SU-DHL-6 (cell line): ENCODE measurements around the gene CDK5RAP2.

Source experiments
- H2AFZ ChIP-seq: fragments of 200-600 bp; sonication (generic); 2 replicates; pipeline ENCODE4 v1.6.1; 2014; ENCODE audit warnings: low read depth, mild to moderate bottlenecking, moderate library complexity, mixed read lengths, antibody characterized with exemption, low read length; ENCODE audit not compliant: severe bottlenecking
- H3F3A ChIP-seq: fragments of 200-600 bp; shearing (Covaris generic); 2 replicates; pipeline ENCODE4 v1.6.0; 2016; ENCODE audit warnings: antibody characterized with exemption, mild to moderate bottlenecking; ENCODE audit not compliant: insufficient read depth
- H3K27ac ChIP-seq: fragments of 200-600 bp; sonication (generic); 2 replicates; pipeline ENCODE4 v1.5.1; 2016; ENCODE audit warnings: low read depth, mild to moderate bottlenecking, low read length, moderate library complexity, mixed read lengths
- H3K27me3 ChIP-seq: fragments of 200-600 bp; sonication (generic), shearing (Covaris generic); 2 replicates; pipeline ENCODE4 v1.6.0; 2014; ENCODE audit warnings: mild to moderate bottlenecking, low read length
- H3K36me3 ChIP-seq: fragments of 200-600 bp; sonication (generic); 2 replicates; pipeline ENCODE4 v1.6.1; 2014; ENCODE audit warnings: mild to moderate bottlenecking, low read length, mixed read lengths
- H3K4me2 ChIP-seq: fragments of 300-600, 200-600 bp; shearing (Covaris generic), sonication (generic); 2 replicates; pipeline ENCODE4 v1.6.0; 2014; ENCODE audit warnings: low read length, low read depth, mild to moderate bottlenecking; ENCODE audit not compliant: poor library complexity, severe bottlenecking
- H3K4me3 ChIP-seq: fragments of 200-600 bp; sonication (generic); 2 replicates; pipeline ENCODE4 v1.5.1; 2014; ENCODE audit warnings: antibody characterized with exemption, low read length, mild to moderate bottlenecking, mixed read lengths; ENCODE audit not compliant: insufficient read depth, poor library complexity, severe bottlenecking
- H3K79me2 ChIP-seq: fragments of 200-600 bp; sonication (generic); 2 replicates; pipeline ENCODE4 v1.6.1; 2014; ENCODE audit warnings: mild to moderate bottlenecking, low read length, moderate library complexity; ENCODE audit not compliant: insufficient read depth
- H3K9ac ChIP-seq: fragments of 200-600 bp; sonication (generic); 2 replicates; pipeline ENCODE4 v1.7.0; 2014; ENCODE audit warnings: mild to moderate bottlenecking, low read length
- H3K9me2 ChIP-seq: fragments of 200-600 bp; sonication (generic); replicated peaks from 2 replicates; pipeline ENCODE4 v1.6.1; 2014; ENCODE audit warnings: low read length; ENCODE audit not compliant: insufficient read depth
- H3K9me3 ChIP-seq: fragments of 200-600 bp; sonication (generic); 2 replicates; pipeline ENCODE4 v1.6.1; 2014; ENCODE audit warnings: low read length, mixed read lengths; ENCODE audit not compliant: insufficient read depth
- H4K20me1 ChIP-seq: fragments of 200-600 bp; sonication (generic); 2 replicates; pipeline ENCODE4 v1.6.1; 2014; ENCODE audit warnings: low read depth, mild to moderate bottlenecking, antibody characterized with exemption, low read length, moderate library complexity, mixed read lengths
- CTCF ChIP-seq: fragments of 200-600 bp; sonication (generic); IDR thresholded peaks from one replicate; pipeline ENCODE4 v1.5.1; 2017; ENCODE audit warnings: antibody characterized with exemption, mild to moderate bottlenecking, low read length, moderate library complexity; ENCODE audit not compliant: insufficient read depth, poor library complexity, severe bottlenecking
- EZH2phosphoT487 ChIP-seq: fragments of 200-600 bp; sonication (generic), shearing (Covaris generic); conservative IDR thresholded peaks from 2 replicates; pipeline ENCODE4 v1.6.1; 2018; ENCODE audit warnings: mild to moderate bottlenecking, antibody characterized with exemption, low read length, moderate library complexity, mixed read lengths

Gene CDK5RAP2

GRCh38 chr9:120394058-120394669 lies 185.8 kb downstream of the CDK5RAP2 start:
- Histone ChIP-seq H3K27ac (no peak overlapping the region), H3K27me3 (no peaks in the 10 kb centered on the region), H4K20me1 (no peaks in the 10 kb centered on the region), H3F3A (no peaks in the 10 kb centered on the region), H2AFZ (no peak overlapping the region), H3K79me2 (no peaks in the 10 kb centered on the region), H3K36me3 (peaks cover 19% of the 10 kb centered on the region; the same call in 1 of the 2 replicates), H3K9me2 (no peaks in the 10 kb centered on the region), H3K4me3 (no peak overlapping the region), H3K9ac (no peak overlapping the region), H3K9me3 (no peaks in the 10 kb centered on the region), H3K4me2 (no peak overlapping the region)
- TF ChIP-seq EZH2phosphoT487 (no peak), CTCF (no peak)

- Histone ChIP-seq H3K9ac (no peak overlapping the region), H3K4me3 (no peak overlapping the region), H3K9me3 (no peaks in the 10 kb centered on the region), H2AFZ (no peak overlapping the region), H3F3A (no peaks in the 10 kb centered on the region), H3K27me3 (no peaks in the 10 kb centered on the region), H3K79me2 (no peaks in the 10 kb centered on the region), H3K9me2 (no peaks in the 10 kb centered on the region), H4K20me1 (no peaks in the 10 kb centered on the region), H3K36me3 (peaks cover 15% of the 10 kb centered on the region; the same call in 1 of the 2 replicates), H3K4me2 (no peak overlapping the region), H3K27ac (no peak overlapping the region)
- no peak for TF ChIP-seq EZH2phosphoT487
- no peak for TF ChIP-seq CTCF
These were observed 186.4 kb downstream of the CDK5RAP2 start for GRCh38 chr9:120393386-120394057.

DNA sequence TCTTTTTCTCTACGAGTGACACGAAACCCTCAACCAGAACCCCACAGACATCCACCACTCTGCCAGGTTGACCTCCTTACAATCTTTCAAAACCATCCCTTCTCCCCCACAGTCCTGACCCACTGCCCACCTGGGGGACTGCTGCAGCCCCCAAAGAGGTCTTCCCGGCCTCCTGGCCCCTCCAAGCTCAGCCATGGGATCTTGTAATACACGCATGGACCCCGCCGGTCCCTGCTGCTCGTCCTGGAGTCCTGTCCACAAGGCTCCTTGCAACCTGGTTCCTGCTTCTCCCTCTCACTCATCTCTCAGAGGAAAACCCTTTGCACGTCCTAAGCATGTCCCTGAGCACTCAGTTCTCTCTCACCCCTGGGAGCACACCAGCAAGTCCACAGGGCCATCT lies 187.3 kb downstream of the CDK5RAP2 start:
- no peak for TF ChIP-seq EZH2phosphoT487
- TF ChIP-seq CTCF = no peak
- no peak overlapping the region for H3K4me2 ChIP-seq

More for the DNA sequence above, 187.3 kb downstream of the CDK5RAP2 start:
- no peak overlapping the region for H3K9ac ChIP-seq
- no peaks in the 10 kb centered on the region for H3K27me3 ChIP-seq
- no peaks in the 10 kb centered on the region for H3K9me2 ChIP-seq
- no peak overlapping the region for H2AFZ ChIP-seq
- H3F3A ChIP-seq = no peaks in the 10 kb centered on the region
- no peak overlapping the region for H3K4me3 ChIP-seq
- H3K79me2 ChIP-seq = no peaks in the 10 kb centered on the region
- H3K36me3 ChIP-seq = peaks cover 12% of the 10 kb centered on the region; the same call in 1 of the 2 replicates
- no peaks in the 10 kb centered on the region for H3K9me3 ChIP-seq
- no peaks in the 10 kb centered on the region for H4K20me1 ChIP-seq
- no peak overlapping the region for H3K27ac ChIP-seq
